Psoas muscle (tissue), 8 donors: Measurements from ENCODE around the gene SQSTM1. TPM values are rescaled to one million over a fixed set of nuclear protein-coding genes. Genes with fewer than 3 reads are reported as not detected.

ENCODE experiments used
- ATAC-seq, 4 donors: fragments of 200-7000 bp; cut with Tn5 transposase; one replicate each; pipeline ENCODE4 v1.9.1; 2020; ENCODE audit warnings: moderate library complexity in 3 of 4, mild to moderate bottlenecking in 2 of 4
- DNase-seq, 2 donors: peaks; one replicate each; pipeline ENCODE4 v3.0.0-alpha.2; 2020
- H3K27ac ChIP-seq: fragments of 200-600 bp; one replicate; pipeline ENCODE4 v1.8.0; 2022
- H3K27me3 ChIP-seq, 3 donors: fragments of 200-600 bp in 1 of 3; one replicate each; pipeline versions ENCODE4 v1.6.1 to v1.8.0; 2013 to 2022; ENCODE audit warnings: low read length in 2 of 3, mild to moderate bottlenecking in 2 of 3, moderate library complexity in 1 of 3; ENCODE audit not compliant: insufficient read depth in 3 of 3
- H3K36me3 ChIP-seq, 2 donors: fragments of 200-600 bp in 1 of 2; one replicate each; pipeline versions ENCODE4 v1.6.1 to v1.8.0; 2013 to 2022; ENCODE audit warnings: low read depth in 1 of 2, mild to moderate bottlenecking in 1 of 2, moderate library complexity in 1 of 2; ENCODE audit not compliant: insufficient read depth in 1 of 2
- H3K4me1 ChIP-seq: fragments of 200-600 bp; one replicate; pipeline ENCODE4 v1.8.0; 2022
- H3K4me3 ChIP-seq: fragments of 200-600 bp; one replicate; pipeline ENCODE4 v1.8.0; 2022; ENCODE audit warnings: mild to moderate bottlenecking
- H3K9me3 ChIP-seq: fragments of 200-600 bp; one replicate; pipeline ENCODE4 v1.8.0; 2022
- WGBS, 3 donors: extraction: QIAGEN DNeasy Blood & Tissue Kit; methylation state at CpG; one replicate each; pipeline versions ENCODE4 v1.1.6 to v1.1.7; 2013; 5-methylcytosine and 5-hydroxymethylcytosine counted together
- intact Hi-C, 2 donors: fragments of 100-400 bp; cut with DNase I; formaldehyde crosslinking; loops; one replicate each; pipeline versions ENCODE4 v1.11.0 to v1.14.2; 2022
- polyA plus RNA-seq, 3 donors: library from polyadenylated mRNA; stranded (reverse); fragments of 200-250 nt; gene quantifications; one replicate each; pipeline ENCODE4 v1.2.3, GENCODE V29; 2013
- total RNA-seq, 4 donors: library from RNA; stranded (reverse); fragmentation: NEBNext Ultra II Directional in 2 of 4; extraction: Animal tissue kit (Norgen Biotek cat#: 25700) in 2 of 4; gene quantifications; one replicate each; pipeline versions ENCODE4 v1.2.1 to v1.2.4, GENCODE V29; 2021 to 2023
- TF ChIP-seq, protein P1 (sequence below): fragments of 200-600 bp; IDR thresholded peaks from one replicate; pipeline ENCODE4 v1.8.0; 2022; ENCODE audit warnings: antibody characterized with exemption
- donor health status: healthy with polysubstance abuse.
- donor health status: DM: no; HTN: no; CAD: no; lungs with moderate emphysema.
- donor health status: Bipolar disorder and iron deficiency.
- donor health status: healthy.
- donor health status: DM: yes; HTN: yes; CAD: no.
- donor health status: DM: no; HTN: no; CAD: no.
- donor health status: DM: no; HTN: no; CAD: no.
- donor health status: DM: yes; HTN: yes; CAD: no.

The SQSTM1 gene
- total and polyA plus RNA-seq, 7 donors = 463 to 1,199 (median 707) TPM

DNA sequence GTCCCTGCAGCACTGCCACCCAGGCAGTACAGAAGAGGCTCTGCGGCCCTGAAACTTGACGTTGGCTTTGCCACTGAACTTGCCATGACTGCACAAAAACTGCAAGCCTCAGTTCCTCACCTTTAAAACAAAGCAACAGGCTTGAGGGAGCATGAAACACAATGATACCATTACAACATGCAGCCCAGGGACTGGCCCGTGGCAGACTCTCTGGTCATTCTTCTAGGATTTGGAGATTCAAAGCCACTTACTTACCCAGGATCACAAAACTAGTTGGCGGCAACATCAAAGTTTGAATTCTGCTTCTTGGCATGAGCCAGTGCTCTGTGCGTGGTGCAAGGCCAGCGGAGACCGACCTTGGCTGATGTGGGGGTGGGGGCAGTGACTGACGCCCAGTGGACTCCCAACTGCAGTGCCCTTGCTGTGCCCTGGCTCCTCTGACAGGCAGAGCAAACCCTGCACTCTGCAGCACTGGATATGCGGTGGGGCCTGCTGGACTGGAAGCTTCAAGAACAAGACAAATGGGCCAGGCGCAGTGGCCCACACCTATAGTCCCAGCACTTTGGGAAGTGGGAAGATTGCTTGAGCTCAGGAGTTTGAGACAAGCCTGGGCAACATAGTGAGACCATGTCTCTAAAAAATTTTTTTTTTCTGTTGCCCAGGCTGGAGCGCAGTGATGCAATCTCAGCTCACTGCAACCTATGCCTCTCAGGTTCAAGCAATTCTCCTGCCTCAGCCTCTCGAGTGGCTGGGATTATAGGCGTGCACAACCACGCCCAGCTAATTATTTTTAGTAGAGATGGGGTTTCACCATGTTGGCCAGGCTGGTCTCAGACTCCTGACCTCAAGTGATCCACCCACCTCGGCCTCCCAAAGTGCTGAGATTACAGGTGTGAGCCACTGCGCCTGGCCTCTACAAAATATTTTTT is 18.9 kb downstream of the SQSTM1 start:
- Histone ChIP-seq H3K4me1 (peaks cover 28% of the 10 kb centered on the region), H3K27me3 (no peaks in the 10 kb centered on the region), H3K4me3 (no peak overlapping the region), H3K36me3 (peaks cover 4 to 55% of the 10 kb centered on the region in 2 donors), H3K9me3 (no peaks in the 10 kb centered on the region), H3K27ac (peak overlapping the region; percentile 76)
- TF ChIP-seq, protein P1, sequence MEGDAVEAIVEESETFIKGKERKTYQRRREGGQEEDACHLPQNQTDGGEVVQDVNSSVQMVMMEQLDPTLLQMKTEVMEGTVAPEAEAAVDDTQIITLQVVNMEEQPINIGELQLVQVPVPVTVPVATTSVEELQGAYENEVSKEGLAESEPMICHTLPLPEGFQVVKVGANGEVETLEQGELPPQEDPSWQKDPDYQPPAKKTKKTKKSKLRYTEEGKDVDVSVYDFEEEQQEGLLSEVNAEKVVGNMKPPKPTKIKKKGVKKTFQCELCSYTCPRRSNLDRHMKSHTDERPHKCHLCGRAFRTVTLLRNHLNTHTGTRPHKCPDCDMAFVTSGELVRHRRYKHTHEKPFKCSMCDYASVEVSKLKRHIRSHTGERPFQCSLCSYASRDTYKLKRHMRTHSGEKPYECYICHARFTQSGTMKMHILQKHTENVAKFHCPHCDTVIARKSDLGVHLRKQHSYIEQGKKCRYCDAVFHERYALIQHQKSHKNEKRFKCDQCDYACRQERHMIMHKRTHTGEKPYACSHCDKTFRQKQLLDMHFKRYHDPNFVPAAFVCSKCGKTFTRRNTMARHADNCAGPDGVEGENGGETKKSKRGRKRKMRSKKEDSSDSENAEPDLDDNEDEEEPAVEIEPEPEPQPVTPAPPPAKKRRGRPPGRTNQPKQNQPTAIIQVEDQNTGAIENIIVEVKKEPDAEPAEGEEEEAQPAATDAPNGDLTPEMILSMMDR = no peak
- DNase-seq (peak; percentile 60 to 78), ATAC-seq (peak; percentile 55 to 71 (median 66))
- WGBS, 3 donors = 38 to 52% (median 40%) methylated on average over 16 of the region's 16 CpGs
- intact Hi-C loops = no loop called here

DNA sequence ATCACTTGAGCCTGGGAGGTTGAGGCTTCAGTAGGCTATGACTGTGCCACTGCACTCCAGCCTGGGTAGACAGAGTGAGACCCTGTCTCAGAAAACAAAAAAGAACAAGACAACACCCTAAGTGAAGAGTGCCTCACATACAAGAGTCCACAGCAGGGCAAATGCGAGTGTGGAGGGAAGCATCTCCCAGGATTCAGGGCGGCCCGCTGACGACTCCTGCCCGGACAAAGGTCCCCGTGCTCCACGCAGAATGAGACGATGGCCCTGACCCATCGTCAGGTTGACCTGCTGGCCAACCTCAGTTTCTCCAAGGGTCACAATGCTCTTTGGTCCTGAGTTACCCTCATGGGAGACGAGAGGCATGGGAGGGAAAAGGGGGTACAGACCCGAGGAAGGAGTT is 19.6 kb downstream of the SQSTM1 start:
- Histone ChIP-seq H3K4me3 (no peak overlapping the region), H3K27ac (peak overlapping the region; percentile 76), H3K36me3 (peaks cover 4 to 50% of the 10 kb centered on the region in 2 donors), H3K4me1 (peaks cover 28% of the 10 kb centered on the region), H3K27me3 (no peaks in the 10 kb centered on the region), H3K9me3 (no peaks in the 10 kb centered on the region)
- TF ChIP-seq, protein P1 = no peak
- intact Hi-C loops = no loop called here
- DNase-seq = no peak
- peak; percentile 1 to 16 (median 4) for ATAC-seq
- WGBS, 3 donors = 86 to 94% (median 89%) methylated on average over 11 of the region's 11 CpGs

DNA sequence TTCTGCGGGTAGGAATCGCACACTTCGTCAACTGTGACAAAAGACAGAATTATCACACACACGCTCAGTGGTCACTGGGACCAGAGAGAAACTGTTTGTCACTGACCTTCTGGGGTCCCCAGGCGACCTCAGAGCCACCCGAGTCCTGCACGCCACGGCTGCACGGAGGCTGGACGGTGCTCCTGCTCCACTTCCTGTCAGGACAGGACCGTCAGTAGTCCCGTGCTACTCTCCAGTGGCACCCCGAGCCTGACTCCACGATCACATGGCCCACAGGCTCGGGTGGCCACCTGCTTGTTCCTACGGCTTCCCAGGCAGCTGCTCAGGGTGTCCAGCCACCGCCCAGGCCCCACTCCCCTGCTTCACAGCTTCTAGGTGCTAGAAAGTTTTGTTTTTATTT is 20.1 kb downstream of the SQSTM1 start:
- H3K4me1 ChIP-seq = peaks cover 28% of the 10 kb centered on the region

DNA sequence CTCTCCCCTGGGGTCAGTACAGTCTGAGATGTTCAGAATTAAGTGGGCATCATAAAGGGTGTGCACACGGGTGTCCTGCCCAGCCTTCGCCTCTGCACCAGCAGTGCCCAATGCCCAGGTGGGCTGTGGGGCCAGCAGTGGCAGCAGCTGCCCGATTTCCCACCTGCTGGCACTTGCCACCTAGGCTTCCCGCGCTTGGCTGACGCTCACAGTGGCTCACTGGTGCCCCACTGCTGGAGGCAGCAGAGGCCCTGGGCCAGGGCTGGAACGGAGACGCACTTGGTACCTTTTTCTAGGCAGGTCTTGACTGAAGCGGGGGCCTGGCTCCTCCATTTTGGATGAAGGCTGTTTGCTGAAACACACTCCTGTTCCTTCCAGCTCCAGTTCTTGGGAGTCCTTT is 20.9 kb downstream of the SQSTM1 start:
- no peaks in the 10 kb centered on the region for H3K27me3 ChIP-seq
- H3K4me3 ChIP-seq = no peak overlapping the region
- H3K4me1 ChIP-seq = peaks cover 20% of the 10 kb centered on the region
- peak in 2 of 4 donors; percentile 1 for ATAC-seq
- TF ChIP-seq, protein P1 = no peak
- no peak for DNase-seq
- no peaks in the 10 kb centered on the region for H3K9me3 ChIP-seq
- intact Hi-C loops = no loop called here
- H3K36me3 ChIP-seq = peaks cover 4 to 50% of the 10 kb centered on the region in 2 donors
- H3K27ac ChIP-seq = peak overlapping the region; percentile 76
- WGBS, 3 donors = 85 to 90% (median 87%) methylated on average over 9 of the region's 9 CpGs

More for the DNA sequence above, 20.1 kb downstream of the SQSTM1 start:
- ATAC-seq = peak; percentile 22 to 34 (median 28)
- intact Hi-C loops = no loop called here
- Histone ChIP-seq H3K9me3 (no peaks in the 10 kb centered on the region), H3K27ac (peak overlapping the region; percentile 76), H3K4me3 (no peak overlapping the region), H3K27me3 (no peaks in the 10 kb centered on the region), H3K36me3 (peaks cover 4 to 50% of the 10 kb centered on the region in 2 donors)
- WGBS, 3 donors = 59 to 82% (median 62%) methylated on average over 17 of the region's 17 CpGs
- TF ChIP-seq, protein P1 = no peak
- peak in 1 of 2 donors; percentile 70 for DNase-seq
